ENCODE measurements around the gene DDX47. TPM values are rescaled to one million over a fixed set of nuclear protein-coding genes. Genes with fewer than 3 reads are reported as not detected.
"Not testable (repeated sequence)": the region's sequence is repeated elsewhere in the genome, so short reads cannot be mapped to it uniquely, and the experiment has no call there.

Gene DDX47
- total RNA-seq, 1 donor from 2014 or later: 42.0 TPM

- Histone ChIP-seq H3K9me3 (no peaks in the 10 kb centered on the region), H3K4me3 (no peak overlapping the region), H3K27ac (no peak overlapping the region), H3K27me3 (no peaks in the 10 kb centered on the region), H3K36me3 (no peaks in the 10 kb centered on the region), H3K4me1 (peaks cover 11% of the 10 kb centered on the region)
- DNase-seq (ENCODE audit: extremely low spot score in 2 of 2): no peak
- TF ChIP-seq CTCF (IDR thresholded peaks at IDR 0.05) (no peak), POLR2A (IDR thresholded peaks at IDR 0.05) (no peak), POLR2AphosphoS5 (IDR thresholded peaks at IDR 0.05; ENCODE audit: insufficient read depth in 1 of 2, low read depth in 1 of 2) (no peak)
- intact Hi-C loops (cut with DNase I): no loop called here
Observed at GRCh38 chr12:12872139-12872933, 59.2 kb downstream of the DDX47 start.

- H3K36me3 ChIP-seq: no peaks in the 10 kb centered on the region
- intact Hi-C loops (cut with DNase I): no loop called here
- no peak for DNase-seq (ENCODE audit: extremely low spot score in 2 of 2)
- peaks cover 11% of the 10 kb centered on the region for H3K4me1 ChIP-seq
- no peaks in the 10 kb centered on the region for H3K27me3 ChIP-seq
- H3K9me3 ChIP-seq: no peaks in the 10 kb centered on the region
- H3K4me3 ChIP-seq: no peak overlapping the region
- H3K27ac ChIP-seq: no peak overlapping the region
- no peak for TF ChIP-seq CTCF (IDR thresholded peaks at IDR 0.05)
- TF ChIP-seq POLR2A (IDR thresholded peaks at IDR 0.05): no peak
- no peak for TF ChIP-seq POLR2AphosphoS5 (IDR thresholded peaks at IDR 0.05; ENCODE audit: insufficient read depth in 1 of 2, low read depth in 1 of 2)
Observed at GRCh38 chr12:12872934-12873275, 59.8 kb downstream of the DDX47 start.

- no peak for DNase-seq (ENCODE audit: extremely low spot score in 2 of 2)
- H3K27ac ChIP-seq: no peak overlapping the region
- H3K27me3 ChIP-seq: no peaks in the 10 kb centered on the region
- H3K4me3 ChIP-seq: no peak overlapping the region
- H3K4me1 ChIP-seq: peaks cover 11% of the 10 kb centered on the region
- TF ChIP-seq CTCF (IDR thresholded peaks at IDR 0.05) (no peak), POLR2A (IDR thresholded peaks at IDR 0.05) (no peak), POLR2AphosphoS5 (IDR thresholded peaks at IDR 0.05; ENCODE audit: insufficient read depth in 1 of 2, low read depth in 1 of 2) (no peak)
- intact Hi-C loops (cut with DNase I): no loop called here
- no peaks in the 10 kb centered on the region for H3K9me3 ChIP-seq
- H3K36me3 ChIP-seq: no peaks in the 10 kb centered on the region
Observed at GRCh38 chr12:12874029-12874428, 60.9 kb downstream of the DDX47 start.

- H3K4me3 ChIP-seq; H3K9me3 ChIP-seq; H3K27ac ChIP-seq; DNase-seq (ENCODE audit: extremely low spot score in 2 of 2); H3K36me3 ChIP-seq; intact Hi-C loops (cut with DNase I); H3K27me3 ChIP-seq: not testable (repeated sequence)
- peaks cover 11% of the 10 kb centered on the region for H3K4me1 ChIP-seq
Observed at GRCh38 chr12:12875301-12875700, 62.2 kb downstream of the DDX47 start.

- intact Hi-C loops (cut with DNase I): no loop called here
- H3K4me3 ChIP-seq: no peak overlapping the region
- H3K9me3 ChIP-seq: no peaks in the 10 kb centered on the region
- no peak overlapping the region for H3K27ac ChIP-seq
- DNase-seq (ENCODE audit: extremely low spot score in 2 of 2): no peak
- no peaks in the 10 kb centered on the region for H3K27me3 ChIP-seq
- peaks cover 6% of the 10 kb centered on the region for H3K4me1 ChIP-seq
- TF ChIP-seq CTCF (IDR thresholded peaks at IDR 0.05): no peak
- H3K36me3 ChIP-seq: no peaks in the 10 kb centered on the region
Observed at GRCh38 chr12:12877153-12877768, 64.1 kb downstream of the DDX47 start.
